Measurements from ENCODE around the gene CASQ2.

GRCh38 chr1:115732316-115732715 is 36.2 kb downstream of the CASQ2 start:
- TF ChIP-seq PBX3 (IDR thresholded peaks at IDR 0.05) (no peak), JUND (IDR thresholded peaks at IDR 0.05) (no peak), CTCF (IDR thresholded peaks at IDR 0.05) (no peak), SMC3 (IDR thresholded peaks at IDR 0.05; ENCODE audit: low read depth, low read length) (no peak), TAF1 (IDR thresholded peaks at IDR 0.05; ENCODE audit: borderline replicate concordance, low read depth, low read length) (no peak), EP300 (IDR thresholded peaks at IDR 0.05; ENCODE audit: borderline replicate concordance in 1 of 2, low read depth in 1 of 2, low read length in 1 of 2) (no peak), TEAD4 (IDR thresholded peaks at IDR 0.05; ENCODE audit: borderline replicate concordance, insufficient read depth) (no peak), EZH2phosphoT487 (IDR thresholded peaks at IDR 0.05; ENCODE audit: borderline replicate concordance, low read depth) (no peak), YY1 (IDR thresholded peaks at IDR 0.05; ENCODE audit: low read depth) (no peak)

Measured in SK-N-SH (cell line).